B cell (primary cell): Measurements from ENCODE around the gene NPPC.

ENCODE experiments used
- CTCF ChIP-seq: fragments of 200-600 bp; IDR thresholded peaks from one replicate; pipeline ENCODE4 v1.8.0; 2022; ENCODE audit warnings: antibody characterized with exemption, mild to moderate bottlenecking
- EZH2 ChIP-seq: IDR thresholded peaks from 2 replicates; pipeline ENCODE4 v1.6.1; 2012; ENCODE audit warnings: borderline replicate concordance, low read depth, mild to moderate bottlenecking, moderate library complexity, low read length; ENCODE audit not compliant: insufficient read depth, poor library complexity, severe bottlenecking

- no peak for TF ChIP-seq CTCF
- TF ChIP-seq EZH2, result no peak
These were observed 38.9 kb upstream of the NPPC start for GRCh38 chr2:231965102-231965501.
